Activated naive CD4-positive, alpha-beta T cell treated with Interleukin-2 at 50 U/mL for 16 hours (primary cell): ENCODE results near the gene RGN.
"Not testable (repeated sequence)": the region's sequence is repeated elsewhere in the genome, so short reads cannot be mapped to it uniquely, and the experiment has no call there.

Experiments
- DNase-seq: peaks from one replicate; pipeline ENCODE4 v3.0.0-alpha.2; 2020

Gene RGN

DNA sequence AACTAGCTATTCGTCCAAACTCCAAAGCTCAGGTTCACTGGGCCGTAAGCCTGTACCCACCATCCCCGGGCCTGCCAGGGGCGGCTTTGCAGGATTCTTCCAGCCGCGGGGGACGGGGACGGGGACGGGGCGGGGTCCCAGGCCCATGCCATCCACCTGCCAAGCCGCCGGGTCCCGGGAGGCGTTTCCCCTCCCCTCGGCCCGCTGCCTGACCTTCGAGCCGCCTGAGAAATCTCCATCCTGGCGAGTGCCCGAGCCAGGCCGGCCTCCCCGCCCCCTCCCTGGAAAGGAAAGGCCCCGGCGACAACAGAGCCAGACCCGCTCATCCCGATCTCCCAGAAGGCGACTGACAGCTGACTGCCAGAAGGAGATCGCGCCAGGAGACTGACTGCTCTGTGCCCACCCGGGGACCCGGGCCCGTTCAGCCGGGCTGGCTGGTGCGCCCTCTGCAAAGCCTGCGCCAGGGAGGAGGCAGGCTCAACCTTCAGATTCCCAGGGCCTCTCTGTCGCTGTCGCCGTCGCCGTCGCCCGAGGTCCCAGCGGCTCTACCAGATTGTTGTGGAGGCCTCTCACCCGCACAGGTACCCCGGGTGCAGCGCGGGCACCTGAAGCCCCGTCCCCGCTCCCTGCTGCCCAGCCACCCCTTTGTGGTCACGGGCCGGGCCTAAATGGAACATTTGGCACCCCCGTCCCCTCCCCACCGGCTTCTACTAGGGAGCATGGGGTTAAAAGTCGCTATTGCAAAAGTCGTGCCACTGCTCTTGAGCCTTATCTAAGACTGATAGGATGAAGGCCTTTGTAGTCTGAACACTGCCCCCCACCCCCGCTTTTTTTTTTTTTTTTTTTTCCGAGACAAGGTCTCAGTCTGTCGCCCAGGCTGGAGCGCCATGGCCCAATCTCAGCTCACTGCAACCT lies at the start of gene RGN:
RGN (plus strand) TSS at position 315 of the 915 bp plus-strand sequence. CDS start 2,702 bp downstream, outside the sequence.
- DNase-seq, result no peak

DNA sequence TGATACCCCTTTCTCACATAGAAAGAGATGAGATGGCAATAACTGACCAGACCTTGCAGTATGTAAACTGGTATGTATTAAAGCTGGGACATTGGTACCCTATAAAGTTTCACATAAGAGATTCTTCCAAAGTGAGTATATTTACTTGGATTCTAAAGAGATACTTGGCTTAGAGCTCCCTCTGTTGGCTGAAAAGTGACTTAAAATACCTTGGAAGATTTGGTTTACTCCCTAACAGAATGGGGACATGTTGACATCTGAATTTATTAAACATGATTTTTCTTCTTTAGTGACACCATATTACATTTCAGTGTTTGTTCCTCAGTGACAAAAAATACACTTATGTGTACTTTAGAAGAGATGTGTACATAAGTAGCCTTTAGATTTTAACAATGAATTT lies 47.9 kb upstream of the RGN start:
- DNase-seq, result no peak

DNA sequence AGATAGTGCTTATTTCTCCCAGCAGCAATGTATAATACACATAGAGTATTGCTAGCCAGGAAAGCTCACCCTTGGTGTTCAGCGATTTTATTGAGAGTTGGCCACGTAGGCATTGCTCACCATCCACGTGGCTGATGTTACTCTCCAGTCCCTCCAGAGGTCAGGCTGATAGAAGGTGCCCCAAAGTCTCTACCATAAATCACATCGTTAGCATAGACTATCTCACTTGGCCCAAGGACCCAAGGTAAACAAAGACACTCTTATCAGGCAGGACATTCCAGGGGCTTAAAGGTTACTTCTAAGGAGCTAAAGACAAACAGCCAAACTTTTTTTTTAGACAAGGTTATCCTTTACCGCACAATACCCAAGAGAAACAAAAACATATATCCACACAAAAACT lies 30.3 kb upstream of the RGN start:
- no peak for DNase-seq

DNA sequence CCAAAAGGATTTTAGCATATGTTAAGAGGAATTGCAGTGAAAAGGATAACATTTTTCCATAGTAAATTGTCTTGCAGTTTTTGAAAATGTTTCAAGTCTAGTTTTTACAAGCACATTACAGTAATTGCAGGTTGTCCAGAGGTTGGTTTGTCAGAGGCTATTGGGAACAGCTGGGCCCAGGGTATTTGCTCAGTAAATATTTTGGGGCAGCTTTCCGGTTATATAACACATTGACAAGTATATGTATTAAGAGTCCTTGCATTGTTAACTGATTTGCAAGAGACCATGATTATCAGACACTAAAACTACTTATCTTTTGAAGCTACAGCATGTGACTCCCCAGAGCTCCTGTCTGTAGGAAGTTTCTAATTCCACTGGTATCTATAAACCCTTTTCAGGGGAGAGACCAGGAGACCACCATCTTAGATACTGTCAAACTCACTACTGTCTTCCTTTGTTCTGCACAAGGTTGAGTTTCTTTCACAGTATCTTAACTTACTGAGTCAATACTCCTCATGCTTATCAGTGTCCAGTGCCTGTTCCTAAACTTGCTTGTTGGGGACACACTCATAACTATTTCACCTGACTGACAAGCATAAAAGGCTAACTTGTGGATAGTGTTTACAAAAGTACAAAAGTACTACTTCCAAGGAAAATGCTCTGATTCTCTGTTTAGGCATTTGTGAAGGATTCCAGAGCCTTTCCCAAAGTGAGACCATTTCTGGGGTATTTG lies 18.9 kb upstream of the RGN start:
- no peak for DNase-seq

DNA sequence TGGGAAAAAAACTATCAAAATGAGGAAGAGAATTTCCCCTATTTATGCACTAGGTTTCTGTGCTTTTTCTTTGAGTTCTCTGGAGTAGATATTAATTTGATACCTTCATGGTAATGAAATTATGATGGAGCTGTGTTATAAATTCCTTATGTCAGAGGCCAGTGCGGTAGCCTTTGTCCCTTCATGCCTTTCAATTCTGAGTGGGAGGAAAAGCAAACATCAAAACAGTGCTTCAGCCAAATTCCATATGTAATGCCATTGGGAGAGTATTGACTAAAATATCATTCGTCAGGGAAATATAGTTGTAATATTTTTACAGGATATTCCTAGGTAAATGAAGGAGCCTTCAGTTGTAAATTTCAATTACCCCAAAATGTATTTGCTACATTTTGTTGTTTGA lies 17.5 kb upstream of the RGN start:
- DNase-seq, result no peak

GRCh38 chrX:47061238-47061919 lies 16.9 kb upstream of the RGN start:
- no peak for DNase-seq

DNA sequence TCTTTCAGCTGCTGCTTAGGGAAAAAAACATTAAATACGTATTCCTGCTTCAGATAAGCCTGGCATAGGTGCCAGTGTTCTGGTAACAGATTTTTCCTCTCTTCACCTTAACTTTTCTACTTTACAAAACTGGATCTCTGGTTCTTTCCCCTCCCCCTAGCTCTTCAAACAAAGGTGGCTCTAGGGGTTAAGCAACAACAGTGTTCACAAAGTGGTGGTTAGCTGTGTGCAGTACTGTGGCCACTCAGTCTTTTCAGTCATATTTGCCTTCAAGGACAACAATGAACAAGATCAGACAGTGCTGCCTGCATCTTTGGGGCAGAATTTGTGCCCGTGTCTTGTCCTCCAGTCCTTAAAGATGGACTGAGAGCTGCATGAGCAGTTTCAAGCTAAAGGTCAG lies 15.1 kb upstream of the RGN start:
- DNase-seq, result no peak

GRCh38 chrX:47068214-47068613 lies 10.0 kb upstream of the RGN start:
- no peak for DNase-seq

DNA sequence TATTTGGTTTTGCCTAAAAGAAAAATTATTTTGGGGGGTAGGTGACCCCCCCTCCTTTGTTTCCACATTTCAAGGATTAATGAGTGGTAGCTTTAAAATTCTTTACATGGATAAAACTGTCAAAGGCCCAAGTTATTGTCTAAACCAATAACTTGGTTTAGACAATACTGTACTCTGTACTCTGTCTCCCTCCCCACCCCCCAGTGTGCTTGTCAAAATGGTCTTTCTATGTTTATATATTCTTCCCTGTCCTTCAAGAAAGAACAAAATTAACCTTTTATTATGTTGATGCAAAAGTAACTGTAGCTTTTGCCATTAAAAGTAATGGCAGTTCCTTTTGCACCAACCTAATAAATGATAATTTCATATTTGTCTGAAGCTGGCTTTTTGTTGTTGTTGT lies 9.5 kb upstream of the RGN start:
- DNase-seq, result no peak

DNA sequence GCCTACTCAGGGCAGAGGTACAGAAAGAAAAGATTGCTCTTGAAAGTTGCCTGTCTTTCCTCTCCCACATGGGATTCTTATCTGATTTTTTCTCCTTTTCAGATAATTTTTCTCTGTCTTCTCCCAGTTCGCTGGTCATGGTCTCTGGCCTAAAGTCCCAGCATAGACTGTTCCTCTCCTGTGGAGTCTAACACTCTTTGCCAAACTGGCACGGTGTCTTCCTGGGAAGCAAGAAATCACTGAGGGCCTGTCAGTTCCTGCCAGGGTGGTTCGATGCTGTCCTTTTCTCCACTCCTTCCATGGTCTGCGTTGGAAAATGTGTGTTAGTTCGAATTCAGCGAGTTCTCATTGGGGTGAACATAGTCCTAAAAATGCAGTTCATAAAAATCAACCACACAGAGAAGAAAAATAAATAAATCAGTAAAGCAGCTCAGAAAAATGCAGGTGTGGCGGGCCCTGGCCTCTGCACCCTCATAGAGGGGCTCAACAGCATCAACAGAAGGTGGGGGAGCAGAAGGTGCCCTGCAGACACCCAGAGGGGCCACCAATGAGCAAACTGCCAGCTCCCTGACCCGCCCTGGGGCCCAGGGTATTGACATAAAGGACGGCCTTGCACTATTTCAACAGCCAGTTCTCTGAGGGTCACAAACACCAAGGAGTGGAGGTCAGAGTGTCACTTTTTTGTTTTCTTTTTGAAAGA lies 2.1 kb downstream of the RGN start:
- DNase-seq, result no peak

GRCh38 chrX:47080915-47081236 lies 2.6 kb downstream of the RGN start:
- DNase-seq, result no peak

DNA sequence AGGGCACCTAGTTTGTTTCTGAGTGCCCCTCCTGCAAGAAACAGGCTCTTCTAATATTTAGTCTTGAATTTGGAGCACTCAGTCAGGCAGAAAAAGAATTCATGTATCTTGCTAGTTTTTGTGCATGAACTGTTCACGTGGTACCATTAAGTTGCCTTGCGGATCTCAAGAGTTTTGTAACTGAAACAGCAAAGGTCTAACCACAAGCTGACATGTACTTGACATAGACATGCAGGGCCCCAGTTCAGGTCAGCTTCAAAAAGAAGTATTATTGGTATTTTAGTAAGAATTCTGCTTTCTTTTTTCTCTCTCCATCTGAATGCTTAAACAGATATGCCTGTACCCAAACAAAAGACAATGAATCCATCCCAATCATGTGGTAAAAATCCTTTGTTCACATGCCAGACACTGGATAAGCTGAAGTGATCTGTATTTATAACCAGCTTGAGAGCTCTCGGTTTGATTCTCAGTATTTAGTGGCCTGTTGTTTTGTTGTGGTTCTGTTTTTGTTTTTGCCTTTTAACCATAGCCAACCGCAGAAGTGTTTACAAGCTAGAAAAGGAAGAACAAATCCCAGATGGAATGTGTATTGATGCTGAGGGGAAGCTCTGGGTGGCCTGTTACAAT lies 13.0 kb downstream of the RGN start:
- DNase-seq, result no peak

GRCh38 chrX:47093248-47093647 lies 15.0 kb downstream of the RGN start:
- no peak for DNase-seq

DNA sequence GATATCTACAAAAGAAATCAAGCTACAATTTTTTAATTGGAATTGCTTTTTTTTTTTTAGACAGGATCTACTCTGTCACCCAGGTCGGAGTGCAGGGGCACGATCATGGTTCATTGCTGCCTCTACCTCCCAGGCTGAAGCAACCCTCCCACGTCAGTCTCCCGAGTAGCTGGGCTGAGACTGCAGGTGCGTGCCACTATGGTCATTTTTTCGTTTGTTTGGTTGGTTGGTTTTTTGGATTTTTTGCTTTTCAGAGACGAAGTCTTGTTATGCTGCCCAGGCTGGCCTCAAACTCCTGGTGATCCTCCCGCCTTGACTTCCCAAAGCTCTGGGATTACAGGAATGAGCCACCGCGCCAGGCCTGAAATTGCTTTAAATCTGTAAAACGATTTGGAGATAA lies 15.6 kb downstream of the RGN start:
- no peak for DNase-seq

DNA sequence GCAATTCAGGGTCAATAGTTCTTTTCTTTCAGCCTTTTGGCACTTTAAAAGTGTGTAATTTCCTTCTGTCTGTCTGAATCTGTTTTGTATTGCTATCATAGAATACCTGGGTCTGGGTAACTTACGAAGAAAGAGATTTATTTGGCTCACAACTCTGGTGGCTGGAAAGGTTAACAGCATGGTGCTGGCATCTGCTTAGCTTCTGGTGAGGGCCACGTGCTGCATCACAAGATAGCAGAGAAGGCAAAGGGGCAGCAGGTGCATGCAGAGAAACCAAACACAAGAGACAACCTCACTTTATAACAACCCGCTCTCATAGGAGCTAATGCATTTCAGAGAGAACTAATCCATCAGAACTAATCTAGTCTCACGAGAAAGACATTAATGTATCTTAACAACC lies 18.8 kb downstream of the RGN start:
- no peak for DNase-seq

GRCh38 chrX:47098338-47099094 lies 20.3 kb downstream of the RGN start:
- no peak for DNase-seq

DNA sequence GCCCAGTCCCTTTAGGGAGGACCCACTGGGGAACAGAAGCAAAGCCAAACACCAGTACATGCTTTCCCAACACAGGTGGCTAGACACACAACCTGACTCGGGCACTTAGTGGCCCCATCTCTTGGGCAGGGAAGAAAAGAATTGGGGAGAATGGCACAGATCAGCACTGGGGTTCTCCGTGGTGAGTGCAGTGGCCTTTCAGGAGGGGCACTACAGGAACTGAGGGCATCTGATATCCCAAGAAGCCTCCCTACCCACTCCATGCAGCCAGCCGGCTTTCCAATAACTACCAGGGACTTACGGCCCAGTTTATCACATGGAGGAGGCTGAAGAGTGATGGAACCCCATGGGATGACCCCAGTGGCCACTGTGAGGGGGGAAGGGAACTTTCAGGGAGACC lies 23.0 kb downstream of the RGN start:
- no peak for DNase-seq

DNA sequence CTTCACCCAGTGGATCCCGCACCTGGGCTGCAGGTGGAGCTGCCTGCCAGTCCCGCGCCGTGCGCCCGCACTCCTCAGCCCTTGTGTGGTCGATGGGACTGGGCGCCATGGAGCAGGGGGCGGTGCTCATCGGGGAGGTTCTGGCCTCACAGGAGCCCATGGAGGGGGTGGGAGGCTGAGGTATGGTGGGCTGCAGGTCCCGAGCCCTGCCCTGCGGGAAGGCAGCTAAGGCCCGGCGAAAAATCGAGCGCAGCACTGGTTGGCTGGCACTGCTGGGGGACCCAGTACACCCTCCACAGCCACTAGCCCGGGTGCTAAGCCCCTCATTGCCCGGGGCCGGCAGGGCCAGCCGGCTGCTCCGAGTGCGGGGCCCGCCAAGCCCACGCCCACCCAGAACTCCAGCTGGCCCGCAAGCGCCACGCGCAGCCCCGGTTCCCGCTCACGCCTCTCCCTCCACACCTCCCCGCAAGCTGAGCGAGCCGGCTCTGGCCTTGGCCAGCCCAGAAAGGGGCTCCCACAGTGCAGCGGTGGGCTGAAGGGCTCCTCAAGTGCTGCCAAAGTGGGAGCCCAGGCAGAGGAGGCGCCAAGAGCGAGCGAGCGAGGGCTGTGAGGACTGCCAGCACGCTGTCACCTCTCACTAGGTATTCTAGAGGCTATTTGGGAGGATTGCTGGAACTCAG lies 32.8 kb downstream of the RGN start:
- DNase-seq, result not testable (repeated sequence)

DNA sequence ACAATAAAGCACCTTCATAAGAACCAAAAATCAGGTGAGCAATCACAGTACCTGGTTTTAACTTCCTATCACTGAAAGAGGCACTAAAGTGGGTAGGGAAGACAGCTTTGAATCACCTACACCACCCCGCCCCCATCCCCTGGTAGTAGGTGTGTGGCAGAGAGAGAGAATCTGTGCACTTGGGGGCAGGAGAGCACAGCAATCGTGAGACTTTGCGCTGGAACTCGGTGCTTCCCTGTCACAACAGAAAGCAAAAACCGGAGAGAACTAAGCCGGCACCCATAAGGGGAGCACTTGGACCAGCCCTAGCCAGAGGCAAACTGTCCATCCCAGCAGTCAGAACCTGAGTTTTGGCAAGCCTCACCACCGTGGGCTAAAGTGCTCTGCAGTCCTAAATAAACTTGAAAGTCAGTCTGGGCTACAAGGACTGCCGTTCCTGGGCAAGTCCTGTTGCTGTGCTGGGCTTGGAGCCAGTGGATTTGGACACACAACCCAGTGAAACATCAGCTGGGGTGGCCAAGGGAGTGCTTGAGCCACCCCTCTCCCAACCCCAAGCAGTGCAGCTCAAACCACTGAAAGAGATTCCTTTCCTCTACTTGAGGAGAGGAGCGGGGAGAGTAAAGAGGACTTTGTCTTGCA lies 34.2 kb downstream of the RGN start:
- DNase-seq, result no peak

DNA sequence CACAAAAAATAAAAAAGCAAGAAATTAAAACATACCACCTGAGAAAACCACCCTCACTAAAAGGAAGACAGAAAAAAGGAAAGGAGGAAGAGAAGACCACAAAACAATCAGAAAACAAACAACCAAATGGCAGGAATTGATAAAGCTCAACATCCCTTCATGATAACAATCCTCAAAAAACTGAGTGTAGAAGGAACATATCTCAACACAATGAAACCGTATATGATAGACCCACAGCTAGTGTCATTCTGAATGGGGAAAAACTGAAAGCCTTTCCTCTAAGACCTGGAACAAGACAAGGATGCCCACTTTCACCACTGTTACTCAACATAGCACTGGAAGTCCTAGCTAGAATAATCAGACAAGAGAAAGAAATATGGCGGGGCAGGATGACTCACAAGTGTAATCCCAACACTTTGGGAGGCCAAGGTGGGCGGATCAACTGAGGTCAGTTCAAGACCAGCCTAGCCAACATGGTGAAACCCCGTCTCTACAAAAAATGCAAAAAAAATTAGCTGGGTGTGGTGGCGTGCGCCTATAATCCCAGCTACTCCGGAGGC lies 38.4 kb downstream of the RGN start:
- not testable (repeated sequence) for DNase-seq
